ENCODE results near the gene MAD2L1. TPM values are rescaled to one million over a fixed set of nuclear protein-coding genes. Genes with fewer than 3 reads are reported as not detected.
A peak's percentile ranks its signal among the peaks of the same experiment; 100 is the strongest.

MAD2L1 gene
- total and polyA plus RNA-seq, 2 of the 13 experiments (the other 11 are each of a cell fraction or from before 2014, with no cell fraction given): 40.6 to 109 TPM

GRCh38 chr4:120049732-120050494, 16.7 kb downstream of the MAD2L1 start (continued):
- TF ChIP-seq CTCF (CRISPR knock-in tag; IDR thresholded peaks at IDR 0.05) (peak; percentile 91), BORCS8-MEF2B (CRISPR knock-in tag; IDR thresholded peaks at IDR 0.05) (no peak), ZNF674 (CRISPR knock-in tag; IDR thresholded peaks at IDR 0.05; ENCODE audit: low read depth) (no peak), HNF1B (CRISPR knock-in tag; IDR thresholded peaks at IDR 0.05) (peak; percentile 40; the same call in 1 of the 2 replicates), XBP1 (CRISPR knock-in tag; IDR thresholded peaks at IDR 0.05) (no peak), HIC2 (CRISPR knock-in tag; IDR thresholded peaks at IDR 0.05; ENCODE audit: low read depth) (no peak), ZFX (CRISPR knock-in tag; IDR thresholded peaks at IDR 0.05; ENCODE audit: low read depth) (peak; percentile 23; the same call in 1 of the 2 replicates), HOXD1 (CRISPR knock-in tag; IDR thresholded peaks at IDR 0.05) (no peak), RAD21 (CRISPR knock-in tag; IDR thresholded peaks at IDR 0.05) (peak; percentile 67), STAG1 (CRISPR knock-in tag; IDR thresholded peaks at IDR 0.05) (peak; percentile 88)
